Large intestine (tissue), 3 donors: Measurements from ENCODE around the gene CC2D1A. TPM values are rescaled to one million over a fixed set of nuclear protein-coding genes. Genes with fewer than 3 reads are reported as not detected.
"Not testable (repeated sequence)": the region's sequence is repeated elsewhere in the genome, so short reads cannot be mapped to it uniquely, and the experiment has no call there.

Experiments used
- DNase-seq, 2 donors: peaks; one replicate each; pipeline versions ENCODE4 v3.0.0 to v3.0.0-alpha.2; 2013
- H3K27ac ChIP-seq: one replicate; pipeline ENCODE4 v1.5.1; 2013; ENCODE audit warnings: low read length
- H3K27me3 ChIP-seq: 2 replicates; pipeline ENCODE4 v1.6.1; 2013; ENCODE audit warnings: low read length; ENCODE audit not compliant: control insufficient read depth, insufficient read depth
- H3K36me3 ChIP-seq: 2 replicates; pipeline ENCODE4 v1.6.1; 2013; ENCODE audit warnings: low read length; ENCODE audit not compliant: control insufficient read depth, insufficient read depth
- H3K4me1 ChIP-seq: one replicate; pipeline ENCODE4 v1.6.1; 2013; ENCODE audit warnings: low read length; ENCODE audit not compliant: control insufficient read depth, insufficient read depth
- H3K4me3 ChIP-seq: one replicate; pipeline ENCODE4 v1.5.1; 2013; ENCODE audit warnings: low read length
- H3K9me3 ChIP-seq: one replicate; pipeline ENCODE4 v1.6.1; 2013; ENCODE audit warnings: mild to moderate bottlenecking, low read depth, low read length, moderate library complexity; ENCODE audit not compliant: control insufficient read depth
- WGBS: methylation state at CpG from one replicate; pipeline ENCODE4 v1.1.5; 2013; ENCODE audit warnings: low lambda C conversion rate; ENCODE audit not compliant: insufficient coverage; 5-methylcytosine and 5-hydroxymethylcytosine counted together
- polyA plus RNA-seq: library from polyadenylated mRNA; unstranded; fragments of 120-200 nt; gene quantifications from one replicate; pipeline ENCODE4 v1.2.1, GENCODE V29; 2013

CC2D1A gene
- polyA plus RNA-seq, 1 donor, result 42.2 TPM

- DNase-seq, H3K27ac ChIP-seq, H3K4me3 ChIP-seq, H3K27me3 ChIP-seq, H3K4me1 ChIP-seq, H3K9me3 ChIP-seq: not testable (repeated sequence)
- H3K36me3 ChIP-seq, result peaks cover 71% of the 10 kb centered on the region
- no CpG with 5 or more reads among the region's 15 CpGs for WGBS
Observed at GRCh38 chr19:13971868-13972267, 65.9 kb downstream of the CC2D1A start.

DNA sequence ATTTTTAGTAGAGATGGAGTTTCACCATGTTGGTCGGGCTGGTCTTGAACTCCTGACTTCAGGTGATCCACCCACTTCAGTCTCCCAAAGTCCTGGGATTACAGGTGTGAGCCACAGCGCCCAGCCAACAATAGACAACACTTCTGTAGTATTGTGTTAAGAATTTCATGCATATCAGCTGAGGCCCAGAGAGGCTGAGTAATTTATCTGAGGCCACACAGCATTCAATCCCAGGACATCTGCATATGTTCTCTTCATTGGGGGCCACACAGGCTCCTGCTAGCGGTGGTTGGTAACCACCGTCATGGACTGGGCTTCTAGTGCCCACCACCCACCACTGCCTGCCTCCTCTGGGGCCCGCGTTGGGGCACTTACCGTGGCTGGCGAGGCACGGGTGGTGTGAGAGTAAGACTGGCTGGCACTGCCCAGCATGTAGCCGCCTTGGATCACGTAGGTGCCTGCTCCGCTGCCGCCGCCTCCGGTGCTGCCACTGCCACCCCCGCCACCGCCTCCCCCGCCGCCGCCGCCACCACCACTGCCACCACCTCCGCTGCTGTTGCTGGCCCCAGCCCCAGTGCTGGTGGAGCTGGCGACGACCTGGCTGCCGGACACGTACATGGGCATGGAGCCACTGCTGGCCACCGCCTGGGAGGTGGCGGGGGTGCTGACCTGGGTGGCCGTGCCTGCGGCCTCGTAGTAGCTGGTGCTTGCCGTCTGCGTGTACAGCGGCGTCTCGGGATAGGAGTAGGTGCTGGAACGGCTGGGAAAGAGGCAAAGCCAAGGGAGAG lies 66.6 kb downstream of the CC2D1A start:
- no peak overlapping the region for H3K4me3 ChIP-seq
- H3K27ac ChIP-seq, result no peak overlapping the region
- no CpG with 5 or more reads among the region's 37 CpGs for WGBS
- H3K36me3 ChIP-seq, result peaks cover 65% of the 10 kb centered on the region
- H3K27me3 ChIP-seq, result no peaks in the 10 kb centered on the region
- peaks cover 5% of the 10 kb centered on the region for H3K4me1 ChIP-seq
- DNase-seq, result no peak
- H3K9me3 ChIP-seq, result no peaks in the 10 kb centered on the region

- not testable (repeated sequence) for DNase-seq, H3K4me3 ChIP-seq, H3K9me3 ChIP-seq, H3K27me3 ChIP-seq
- H3K36me3 ChIP-seq, result peaks cover 56% of the 10 kb centered on the region
- 100% methylated on average over 1 of the region's 3 CpGs for WGBS
- H3K27ac ChIP-seq, result peak overlapping the region; percentile 43
- peaks cover 11% of the 10 kb centered on the region for H3K4me1 ChIP-seq
Observed at GRCh38 chr19:13973479-13973878, 67.5 kb downstream of the CC2D1A start.

DNA sequence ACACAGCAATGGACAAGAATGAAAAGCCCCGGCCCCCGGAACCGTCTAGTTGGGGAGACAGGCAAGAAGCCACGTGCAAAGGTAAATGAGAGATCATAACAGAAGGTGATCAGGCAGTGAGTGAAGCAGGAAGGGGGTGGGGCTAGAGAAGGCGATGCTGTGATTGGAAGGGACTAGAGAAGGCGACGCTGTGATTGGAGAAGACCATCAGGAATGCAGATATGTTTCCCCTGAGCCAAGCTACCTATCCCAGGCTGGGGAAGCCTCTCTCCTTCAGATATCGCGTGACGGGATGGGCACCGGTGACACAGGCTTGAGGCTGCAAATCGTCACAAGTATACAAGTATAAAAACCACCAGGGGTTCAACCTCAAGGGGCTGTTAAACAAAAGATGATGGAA lies 68.1 kb downstream of the CC2D1A start:
- H3K27ac ChIP-seq, result peak overlapping the region; percentile 92
- H3K36me3 ChIP-seq, result peaks cover 50% of the 10 kb centered on the region
- no peaks in the 10 kb centered on the region for H3K27me3 ChIP-seq
- 33% methylated on average over 3 of the region's 12 CpGs for WGBS
- H3K4me1 ChIP-seq, result peaks cover 11% of the 10 kb centered on the region
- no peaks in the 10 kb centered on the region for H3K9me3 ChIP-seq
- peak overlapping the region; percentile 21 for H3K4me3 ChIP-seq
- DNase-seq, result peak; percentile 93 to 96

DNA sequence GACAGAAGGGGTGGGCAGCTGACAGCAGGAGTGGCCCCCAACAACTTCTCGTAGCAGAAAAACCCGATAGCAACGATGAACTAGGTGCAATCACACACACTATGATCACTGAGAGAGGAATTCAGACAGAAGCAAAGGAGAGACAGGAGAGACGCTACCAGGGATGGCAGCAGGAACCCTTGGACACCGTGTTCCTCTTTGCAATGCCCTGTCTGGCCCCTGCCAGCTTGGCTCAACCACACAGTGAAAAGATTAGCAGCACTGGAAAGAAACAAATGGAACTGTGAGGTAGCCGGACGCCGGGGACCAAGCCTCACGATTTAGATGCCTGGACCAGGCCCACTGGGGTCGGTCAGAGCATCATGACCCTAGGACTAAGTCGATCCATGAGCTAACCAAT lies 69.9 kb downstream of the CC2D1A start:
- no peak for DNase-seq
- no peak overlapping the region for H3K4me3 ChIP-seq
- H3K4me1 ChIP-seq, result peaks cover 23% of the 10 kb centered on the region
- H3K27me3 ChIP-seq, result no peaks in the 10 kb centered on the region
- H3K27ac ChIP-seq, result no peak overlapping the region
- WGBS, result no CpG with 5 or more reads among the region's 11 CpGs
- no peaks in the 10 kb centered on the region for H3K9me3 ChIP-seq
- H3K36me3 ChIP-seq, result peaks cover 44% of the 10 kb centered on the region

GRCh38 chr19:13976446-13976845 lies 70.4 kb downstream of the CC2D1A start:
- Histone ChIP-seq H3K27me3 (no peaks in the 10 kb centered on the region), H3K4me1 (peaks cover 23% of the 10 kb centered on the region), H3K27ac (no peak overlapping the region), H3K9me3 (no peaks in the 10 kb centered on the region), H3K4me3 (no peak overlapping the region), H3K36me3 (peaks cover 42% of the 10 kb centered on the region)
- WGBS, result 60% methylated on average over 1 of the region's 12 CpGs
- no peak for DNase-seq

DNA sequence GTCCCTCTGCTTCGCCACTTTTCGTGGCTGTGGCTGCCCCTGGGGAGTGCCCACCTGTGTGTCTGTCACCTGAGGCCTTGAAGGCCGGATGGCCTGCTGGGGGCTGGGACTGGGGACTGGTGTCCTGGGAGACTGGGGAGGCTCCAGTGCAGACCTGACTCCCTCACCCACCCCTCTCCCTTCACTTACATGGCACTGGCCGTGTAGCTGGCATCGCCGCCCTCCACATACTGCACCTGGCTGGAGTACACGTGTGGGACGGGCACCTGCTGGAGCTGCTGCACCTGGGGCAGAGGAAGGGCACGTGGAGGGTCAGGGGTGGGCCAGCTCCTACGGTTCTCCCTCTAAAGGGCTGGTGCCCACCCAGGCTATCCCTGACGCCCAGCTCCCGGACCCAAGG lies 71.8 kb downstream of the CC2D1A start:
- Histone ChIP-seq H3K27ac (peak overlapping the region; percentile 78), H3K27me3 (no peaks in the 10 kb centered on the region), H3K9me3 (no peaks in the 10 kb centered on the region), H3K4me1 (peaks cover 24% of the 10 kb centered on the region), H3K4me3 (peak overlapping the region; percentile 56), H3K36me3 (peaks cover 44% of the 10 kb centered on the region)
- DNase-seq, result no peak
- no CpG with 5 or more reads among the region's 12 CpGs for WGBS

DNA sequence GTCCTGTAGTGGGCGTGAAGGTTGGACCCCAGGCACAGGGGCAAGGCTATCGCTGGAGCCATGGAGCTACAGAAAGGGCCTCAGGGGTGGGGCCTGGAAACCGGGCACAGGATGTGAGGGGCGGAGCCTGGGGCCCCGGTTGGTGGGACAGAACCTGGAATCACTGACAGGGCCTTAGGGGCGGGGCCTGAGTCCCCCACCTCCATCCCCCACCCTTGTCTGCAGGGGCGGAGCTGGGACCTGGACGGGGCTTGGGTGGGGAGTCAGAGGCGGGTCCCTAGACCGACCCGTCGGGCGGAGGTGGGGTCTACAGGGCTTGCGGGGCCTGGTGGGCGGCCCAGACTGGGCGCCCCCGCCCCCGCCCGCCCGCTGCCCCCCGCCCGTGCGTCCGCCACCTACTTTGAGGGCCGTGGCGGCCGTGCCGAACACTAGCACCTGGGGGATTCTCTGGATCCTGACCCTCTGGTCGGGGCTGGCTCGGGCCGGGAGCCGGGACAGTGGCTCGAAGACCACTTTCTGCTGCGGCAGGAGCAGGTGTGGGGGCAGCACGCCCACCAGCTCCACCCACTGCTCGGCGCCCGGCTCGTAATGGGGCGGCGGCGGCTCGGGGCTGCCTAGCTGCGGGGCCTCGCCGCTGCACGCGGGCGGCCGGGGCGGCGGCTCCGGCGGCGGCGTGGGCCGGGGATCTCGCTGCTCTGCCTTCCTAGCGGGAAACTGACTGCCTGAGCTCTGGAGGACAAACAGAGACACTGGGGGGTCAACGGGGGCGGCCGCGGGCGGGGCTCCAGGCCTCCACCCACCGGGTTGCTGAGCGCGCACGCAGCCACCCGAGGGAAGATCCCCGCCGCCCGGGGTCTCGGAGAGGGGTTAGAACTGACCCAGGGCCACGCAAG lies 72.6 kb downstream of the CC2D1A start:
- no peaks in the 10 kb centered on the region for H3K27me3 ChIP-seq
- H3K9me3 ChIP-seq, result no peaks in the 10 kb centered on the region
- peaks cover 32% of the 10 kb centered on the region for H3K4me1 ChIP-seq
- peak overlapping the region; percentile 56 for H3K4me3 ChIP-seq
- no CpG with 5 or more reads among the region's 74 CpGs for WGBS
- peaks cover 40% of the 10 kb centered on the region for H3K36me3 ChIP-seq
- peak; percentile 93 to 96 for DNase-seq
- peak overlapping the region; percentile 78 for H3K27ac ChIP-seq

GRCh38 chr19:13979244-13979615 lies 73.2 kb downstream of the CC2D1A start:
- Histone ChIP-seq H3K27me3 (no peaks in the 10 kb centered on the region), H3K36me3 (peaks cover 40% of the 10 kb centered on the region), H3K4me1 (peaks cover 36% of the 10 kb centered on the region), H3K4me3 (peak overlapping the region; percentile 56), H3K27ac (peak overlapping the region; percentile 78), H3K9me3 (no peaks in the 10 kb centered on the region)
- peak in 1 of 2 donors; percentile 78 for DNase-seq
- no CpG with 5 or more reads among the region's 12 CpGs for WGBS

DNA sequence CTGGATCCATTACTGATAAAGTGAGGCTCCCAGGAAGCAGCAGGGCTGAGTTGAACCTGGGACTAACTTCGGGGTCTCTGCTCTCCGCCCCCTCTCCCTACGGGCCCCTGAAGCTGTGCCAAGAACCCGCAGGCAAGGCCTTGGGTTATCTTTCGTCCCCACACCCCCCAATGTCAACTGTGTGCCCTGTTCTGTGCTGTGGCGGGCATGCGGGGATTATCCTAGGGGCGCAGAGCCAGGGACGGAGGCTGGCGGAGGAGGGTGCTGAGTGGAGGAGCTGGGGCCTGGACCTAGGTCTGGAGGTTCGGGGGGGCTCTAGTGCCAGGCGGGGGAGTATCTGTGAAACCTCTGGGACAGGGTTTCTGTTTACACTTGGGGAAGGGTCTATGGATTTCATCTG lies 73.7 kb downstream of the CC2D1A start:
- Histone ChIP-seq H3K9me3 (no peaks in the 10 kb centered on the region), H3K4me3 (peak overlapping the region; percentile 56), H3K4me1 (peaks cover 34% of the 10 kb centered on the region), H3K36me3 (peaks cover 40% of the 10 kb centered on the region), H3K27me3 (no peaks in the 10 kb centered on the region), H3K27ac (peak overlapping the region; percentile 78)
- WGBS, result no CpG with 5 or more reads among the region's 12 CpGs
- no peak for DNase-seq
